Measurements from ENCODE around the gene UBASH3A. TPM values are rescaled to one million over a fixed set of nuclear protein-coding genes. Genes with fewer than 3 reads are reported as not detected.

UBASH3A gene
- total RNA-seq, 1 donor from 2014 or later = not detected

DNA sequence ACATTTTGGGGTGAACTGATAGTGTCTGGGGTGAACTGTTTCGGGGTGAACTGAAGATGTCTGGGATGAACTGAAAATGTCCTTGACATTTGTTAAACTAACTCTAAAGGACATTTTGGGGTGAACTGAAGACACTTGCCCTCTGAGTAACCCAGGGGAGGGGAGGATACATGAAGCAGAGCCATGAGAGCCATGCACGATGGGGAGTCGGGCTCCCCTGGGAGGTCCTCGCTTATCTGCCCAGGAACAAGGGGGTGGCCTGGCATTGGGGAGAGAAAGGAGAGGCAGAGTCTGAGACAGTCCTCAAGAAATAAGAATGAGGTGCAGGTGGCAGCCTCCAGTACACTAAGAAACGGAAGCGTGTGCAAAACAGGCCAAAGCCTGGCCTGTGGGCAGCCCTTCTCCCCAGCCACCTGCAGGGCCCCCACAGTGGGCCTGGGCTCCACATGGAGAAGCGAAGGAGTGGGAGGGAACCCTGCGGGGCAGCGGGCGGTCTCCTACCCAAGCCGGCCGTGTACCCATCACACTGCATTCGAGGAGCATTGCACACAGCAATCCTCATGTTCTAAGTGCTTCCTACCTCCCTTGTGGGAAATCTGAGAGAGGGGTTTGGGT, 68.1 kb downstream of the UBASH3A start:
- H3K4me1 Mint-ChIP-seq (ENCODE audit: unreplicated experiment) = peaks cover 25% of the 10 kb centered on the region
- H3K27me3 Mint-ChIP-seq = no peaks in the 10 kb centered on the region
- no peak for DNase-seq (ENCODE audit: extremely low spot score, unreplicated experiment)
- TF ChIP-seq, protein P1, sequence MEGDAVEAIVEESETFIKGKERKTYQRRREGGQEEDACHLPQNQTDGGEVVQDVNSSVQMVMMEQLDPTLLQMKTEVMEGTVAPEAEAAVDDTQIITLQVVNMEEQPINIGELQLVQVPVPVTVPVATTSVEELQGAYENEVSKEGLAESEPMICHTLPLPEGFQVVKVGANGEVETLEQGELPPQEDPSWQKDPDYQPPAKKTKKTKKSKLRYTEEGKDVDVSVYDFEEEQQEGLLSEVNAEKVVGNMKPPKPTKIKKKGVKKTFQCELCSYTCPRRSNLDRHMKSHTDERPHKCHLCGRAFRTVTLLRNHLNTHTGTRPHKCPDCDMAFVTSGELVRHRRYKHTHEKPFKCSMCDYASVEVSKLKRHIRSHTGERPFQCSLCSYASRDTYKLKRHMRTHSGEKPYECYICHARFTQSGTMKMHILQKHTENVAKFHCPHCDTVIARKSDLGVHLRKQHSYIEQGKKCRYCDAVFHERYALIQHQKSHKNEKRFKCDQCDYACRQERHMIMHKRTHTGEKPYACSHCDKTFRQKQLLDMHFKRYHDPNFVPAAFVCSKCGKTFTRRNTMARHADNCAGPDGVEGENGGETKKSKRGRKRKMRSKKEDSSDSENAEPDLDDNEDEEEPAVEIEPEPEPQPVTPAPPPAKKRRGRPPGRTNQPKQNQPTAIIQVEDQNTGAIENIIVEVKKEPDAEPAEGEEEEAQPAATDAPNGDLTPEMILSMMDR (conservative IDR thresholded peaks at IDR 0.05) = no peak
- no peaks in the 10 kb centered on the region for H3K9me3 Mint-ChIP-seq
- H3K36me3 Mint-ChIP-seq = no peaks in the 10 kb centered on the region
- no peak overlapping the region for H3K4me3 Mint-ChIP-seq
- H3K27ac Mint-ChIP-seq = no peak overlapping the region

- H3K27ac Mint-ChIP-seq = no peak overlapping the region
- no peaks in the 10 kb centered on the region for H3K36me3 Mint-ChIP-seq
- H3K4me3 Mint-ChIP-seq = no peak overlapping the region
- TF ChIP-seq, protein P1 (conservative IDR thresholded peaks at IDR 0.05) = no peak
- DNase-seq (ENCODE audit: extremely low spot score, unreplicated experiment) = no peak
- no peaks in the 10 kb centered on the region for H3K9me3 Mint-ChIP-seq
- no peaks in the 10 kb centered on the region for H3K27me3 Mint-ChIP-seq
- peaks cover 18% of the 10 kb centered on the region for H3K4me1 Mint-ChIP-seq (ENCODE audit: unreplicated experiment)
These were observed 68.8 kb downstream of the UBASH3A start for GRCh38 chr21:42472521-42472920.

GRCh38 chr21:42473498-42474042, 69.9 kb downstream of the UBASH3A start:
- H3K36me3 Mint-ChIP-seq = no peaks in the 10 kb centered on the region
- no peak for DNase-seq (ENCODE audit: extremely low spot score, unreplicated experiment)
- peaks cover 15% of the 10 kb centered on the region for H3K4me1 Mint-ChIP-seq (ENCODE audit: unreplicated experiment)
- H3K27me3 Mint-ChIP-seq = no peaks in the 10 kb centered on the region
- no peak overlapping the region for H3K4me3 Mint-ChIP-seq
- H3K27ac Mint-ChIP-seq = peak overlapping the region; percentile 91
- H3K9me3 Mint-ChIP-seq = no peaks in the 10 kb centered on the region
- TF ChIP-seq, protein P1 (conservative IDR thresholded peaks at IDR 0.05) = no peak

DNA sequence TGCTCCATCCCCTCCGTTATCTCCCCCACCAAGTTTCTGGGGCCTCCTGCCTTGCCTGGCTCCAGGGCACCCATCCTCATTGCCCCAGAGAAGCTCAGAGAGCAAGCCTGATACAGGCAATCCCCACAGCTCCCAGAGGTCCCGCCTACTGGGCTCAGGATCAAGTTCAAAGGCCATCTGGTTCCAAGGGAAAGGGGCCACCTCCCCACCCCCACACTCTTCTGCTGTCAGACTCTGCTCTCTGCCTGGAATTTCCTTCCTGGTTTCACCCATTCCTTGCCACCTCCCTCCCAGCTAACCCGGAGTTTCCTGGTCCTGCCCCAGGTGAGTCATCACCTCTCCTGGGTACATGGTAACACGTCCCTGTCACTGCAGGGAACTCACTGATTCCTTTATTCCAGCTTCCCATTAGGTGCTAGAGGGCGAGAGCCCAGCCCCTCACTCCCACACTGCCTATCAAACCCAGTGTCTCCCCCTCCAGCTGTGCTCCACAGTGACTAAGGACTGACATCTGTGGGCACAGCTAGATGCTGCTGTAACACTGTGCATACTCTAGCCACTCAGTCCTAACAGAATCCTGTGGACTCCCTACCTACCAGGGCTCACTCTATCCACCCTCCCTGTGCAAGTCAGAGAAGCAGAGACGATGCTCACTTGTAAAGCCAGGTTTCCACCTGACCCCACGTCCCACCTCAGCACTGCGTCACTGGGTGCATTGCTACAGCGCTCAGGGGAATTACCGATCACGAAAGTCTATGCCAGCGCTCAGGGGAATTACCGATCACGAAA, 70.5 kb downstream of the UBASH3A start:
- Mint-ChIP-seq H3K4me3 (peak overlapping the region; percentile 52), H3K36me3 (no peaks in the 10 kb centered on the region), H3K27ac (peak overlapping the region; percentile 91), H3K9me3 (no peaks in the 10 kb centered on the region), H3K4me1 (ENCODE audit: unreplicated experiment) (peaks cover 15% of the 10 kb centered on the region), H3K27me3 (no peaks in the 10 kb centered on the region)
- TF ChIP-seq, protein P1 (conservative IDR thresholded peaks at IDR 0.05) = no peak
- no peak for DNase-seq (ENCODE audit: extremely low spot score, unreplicated experiment)

GRCh38 chr21:42475036-42475435, 71.3 kb downstream of the UBASH3A start:
- no peak overlapping the region for H3K27ac Mint-ChIP-seq
- H3K27me3 Mint-ChIP-seq = no peaks in the 10 kb centered on the region
- no peaks in the 10 kb centered on the region for H3K9me3 Mint-ChIP-seq
- TF ChIP-seq, protein P1 (conservative IDR thresholded peaks at IDR 0.05) = no peak
- no peak overlapping the region for H3K4me3 Mint-ChIP-seq
- H3K4me1 Mint-ChIP-seq (ENCODE audit: unreplicated experiment) = peaks cover 15% of the 10 kb centered on the region
- no peak for DNase-seq (ENCODE audit: extremely low spot score, unreplicated experiment)
- H3K36me3 Mint-ChIP-seq = no peaks in the 10 kb centered on the region
